Measurements from ENCODE around the gene ITPR2. TPM values are rescaled to one million over a fixed set of nuclear protein-coding genes. Genes with fewer than 3 reads are reported as not detected.
"Not testable (repeated sequence)": the region's sequence is repeated elsewhere in the genome, so short reads cannot be mapped to it uniquely, and the experiment has no call there.

The ITPR2 gene
- total RNA-seq, 1 donor: 77.7 TPM

DNA sequence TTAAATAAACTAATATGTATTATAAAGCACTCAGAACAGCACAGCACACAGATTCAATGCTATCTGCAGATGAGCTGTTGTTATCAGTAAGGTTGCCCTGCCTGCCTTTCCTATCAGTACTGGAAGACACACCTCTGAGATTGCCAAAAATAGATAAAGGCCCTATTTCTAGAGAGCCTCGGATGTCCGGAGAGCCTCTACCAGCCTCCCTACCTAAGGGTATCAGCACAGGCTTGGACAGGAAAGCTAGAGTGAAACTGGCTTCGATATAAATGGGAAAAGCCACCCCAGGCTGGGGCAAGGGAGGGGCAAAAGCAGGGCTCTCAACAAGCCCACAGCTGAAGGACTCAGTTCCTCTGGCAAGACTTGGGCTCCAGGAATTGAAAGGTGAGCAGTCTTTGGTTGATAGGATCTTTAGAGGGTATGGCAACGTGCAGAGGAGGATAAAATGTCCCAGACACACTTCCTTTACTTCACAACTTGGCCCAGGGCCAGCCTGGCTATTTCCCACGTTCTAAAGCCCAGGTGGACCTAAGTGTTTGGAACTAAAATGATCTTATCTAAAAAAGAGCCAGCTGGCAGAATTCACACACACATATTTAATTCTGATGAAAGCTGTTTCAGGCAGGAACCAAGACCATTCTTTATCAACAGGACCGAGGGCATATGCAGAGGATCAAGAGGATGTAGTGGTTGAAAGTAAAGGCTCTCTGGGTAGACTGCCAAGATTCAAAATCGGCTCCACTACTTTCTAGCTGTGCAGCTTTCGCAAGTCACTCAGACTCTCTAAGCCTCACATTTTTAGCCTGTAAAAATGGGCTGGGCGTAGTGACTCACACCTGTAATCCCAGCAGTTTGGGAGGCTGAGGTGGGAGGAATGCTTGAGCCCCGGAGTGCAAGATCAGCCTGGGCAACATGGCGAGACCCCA is 37.8 kb upstream of the ITPR2 start:
- DNase-seq (ENCODE audit: low read depth): peak; percentile 95
- TF ChIP-seq, protein P1, sequence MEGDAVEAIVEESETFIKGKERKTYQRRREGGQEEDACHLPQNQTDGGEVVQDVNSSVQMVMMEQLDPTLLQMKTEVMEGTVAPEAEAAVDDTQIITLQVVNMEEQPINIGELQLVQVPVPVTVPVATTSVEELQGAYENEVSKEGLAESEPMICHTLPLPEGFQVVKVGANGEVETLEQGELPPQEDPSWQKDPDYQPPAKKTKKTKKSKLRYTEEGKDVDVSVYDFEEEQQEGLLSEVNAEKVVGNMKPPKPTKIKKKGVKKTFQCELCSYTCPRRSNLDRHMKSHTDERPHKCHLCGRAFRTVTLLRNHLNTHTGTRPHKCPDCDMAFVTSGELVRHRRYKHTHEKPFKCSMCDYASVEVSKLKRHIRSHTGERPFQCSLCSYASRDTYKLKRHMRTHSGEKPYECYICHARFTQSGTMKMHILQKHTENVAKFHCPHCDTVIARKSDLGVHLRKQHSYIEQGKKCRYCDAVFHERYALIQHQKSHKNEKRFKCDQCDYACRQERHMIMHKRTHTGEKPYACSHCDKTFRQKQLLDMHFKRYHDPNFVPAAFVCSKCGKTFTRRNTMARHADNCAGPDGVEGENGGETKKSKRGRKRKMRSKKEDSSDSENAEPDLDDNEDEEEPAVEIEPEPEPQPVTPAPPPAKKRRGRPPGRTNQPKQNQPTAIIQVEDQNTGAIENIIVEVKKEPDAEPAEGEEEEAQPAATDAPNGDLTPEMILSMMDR (IDR thresholded peaks at IDR 0.05; ENCODE audit: insufficient read depth, low read depth, low read length): no peak
- peak overlapping the region; percentile 9 for H3K4me3 ChIP-seq (ENCODE audit: low read depth, low read length)

DNA sequence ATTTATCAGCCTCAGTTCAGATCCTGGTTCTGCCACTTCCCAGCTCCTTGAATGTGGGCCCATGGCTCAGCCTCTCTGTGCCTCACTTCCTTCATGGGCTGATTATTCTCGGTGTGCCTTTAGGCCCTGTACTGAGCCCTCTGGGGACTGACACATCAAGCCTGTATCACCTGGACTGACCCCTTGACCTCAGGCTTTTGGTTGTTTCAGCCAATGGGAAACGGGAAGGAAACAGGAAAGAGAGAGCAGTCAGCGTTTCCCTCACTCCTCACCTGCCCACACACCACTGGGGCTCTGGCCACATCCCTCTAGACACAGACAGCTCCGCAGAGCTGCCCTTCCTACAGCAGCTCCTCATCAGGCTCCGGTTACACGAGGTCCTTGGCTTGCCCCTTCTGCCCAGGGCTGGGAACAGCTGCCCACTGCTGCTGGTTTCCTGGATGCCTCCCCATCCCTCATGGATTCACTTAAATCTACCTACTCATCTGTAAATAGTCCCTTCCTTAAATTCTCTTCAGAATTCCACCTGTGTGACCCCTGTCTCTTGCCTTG is 37.0 kb upstream of the ITPR2 start:
- TF ChIP-seq, protein P1 (IDR thresholded peaks at IDR 0.05; ENCODE audit: insufficient read depth, low read depth, low read length): no peak
- no peak for DNase-seq (ENCODE audit: low read depth)

DNA sequence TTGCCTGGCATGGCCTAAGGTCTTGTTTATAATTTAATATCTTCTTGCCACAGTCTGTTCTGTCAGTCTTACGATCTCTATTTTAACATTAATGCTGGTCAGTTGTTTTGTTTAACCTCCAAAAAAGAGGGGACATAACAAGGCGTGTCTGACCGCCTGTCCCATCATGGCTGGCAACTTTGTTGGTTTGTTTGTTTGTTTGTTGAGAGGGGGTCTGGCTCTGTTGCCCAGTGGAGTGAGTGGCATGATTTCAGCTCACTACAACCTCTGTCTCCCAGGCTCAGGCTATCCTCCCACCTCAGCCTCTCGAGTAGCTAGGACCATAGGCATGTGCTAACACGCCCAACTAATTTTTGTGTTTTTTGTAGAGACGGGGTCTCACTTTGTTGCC is 36.1 kb upstream of the ITPR2 start:
- TF ChIP-seq, protein P1 (IDR thresholded peaks at IDR 0.05; ENCODE audit: insufficient read depth, low read depth, low read length): no peak
- no peak overlapping the region for H3K4me3 ChIP-seq (ENCODE audit: low read depth, low read length)
- no peak for DNase-seq (ENCODE audit: low read depth)

More for the DNA sequence above, 37.0 kb upstream of the ITPR2 start:
- no peak overlapping the region for H3K4me3 ChIP-seq (ENCODE audit: low read depth, low read length)

DNA sequence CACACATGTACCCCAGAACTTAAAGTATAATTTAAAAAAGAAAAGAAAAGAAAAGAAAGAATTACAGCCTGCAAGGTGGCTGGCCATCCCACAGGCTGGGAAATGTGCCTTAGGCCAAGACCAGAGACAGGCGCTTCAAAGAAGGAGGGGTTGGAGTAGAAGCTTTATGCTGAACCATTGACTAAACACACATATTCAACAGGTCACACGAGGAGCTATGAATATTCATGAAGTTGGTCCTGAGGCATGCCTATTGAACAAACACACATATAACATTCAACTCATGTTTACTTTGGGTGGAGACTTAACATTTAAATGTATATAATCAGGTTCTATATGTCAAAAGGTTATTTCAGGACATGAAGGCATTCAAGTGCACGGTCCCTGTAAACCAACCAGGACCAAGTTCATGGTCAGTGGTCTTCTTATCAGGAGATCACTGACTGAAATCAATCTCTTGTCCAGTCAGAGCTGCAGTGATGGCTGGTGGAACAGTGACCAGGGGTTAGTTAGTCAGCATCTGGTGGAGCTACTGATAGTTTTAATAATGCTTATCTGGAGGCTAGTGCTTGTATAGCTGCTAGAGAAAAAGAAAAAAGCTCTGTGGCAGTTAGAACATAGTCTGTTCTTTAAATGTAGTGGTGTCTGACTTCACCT is 35.6 kb upstream of the ITPR2 start:
- H3K4me3 ChIP-seq (ENCODE audit: low read depth, low read length): no peak overlapping the region
- no peak for DNase-seq (ENCODE audit: low read depth)
- TF ChIP-seq, protein P1 (IDR thresholded peaks at IDR 0.05; ENCODE audit: insufficient read depth, low read depth, low read length): no peak

DNA sequence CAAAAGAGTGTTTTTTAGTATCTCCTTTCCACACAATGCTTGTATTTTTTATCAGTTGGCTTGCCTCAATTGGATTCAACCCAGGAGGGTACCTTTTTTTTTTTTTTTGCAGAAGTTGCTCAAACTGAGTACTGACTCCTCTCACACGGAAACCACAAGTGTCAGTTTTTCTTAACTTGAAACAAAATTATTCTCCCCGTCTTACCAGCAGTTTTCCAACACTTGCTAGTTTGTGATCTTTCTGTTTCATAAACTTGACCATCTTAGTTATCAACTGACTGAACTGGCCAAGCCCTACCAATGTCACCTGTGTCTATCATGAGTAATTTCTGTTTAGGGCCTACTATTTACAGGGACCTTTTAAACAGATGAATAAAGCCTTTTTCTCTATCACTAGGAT is 34.1 kb upstream of the ITPR2 start:
- DNase-seq (ENCODE audit: low read depth): no peak
- no peak overlapping the region for H3K4me3 ChIP-seq (ENCODE audit: low read depth, low read length)
- TF ChIP-seq, protein P1 (IDR thresholded peaks at IDR 0.05; ENCODE audit: insufficient read depth, low read depth, low read length): no peak

DNA sequence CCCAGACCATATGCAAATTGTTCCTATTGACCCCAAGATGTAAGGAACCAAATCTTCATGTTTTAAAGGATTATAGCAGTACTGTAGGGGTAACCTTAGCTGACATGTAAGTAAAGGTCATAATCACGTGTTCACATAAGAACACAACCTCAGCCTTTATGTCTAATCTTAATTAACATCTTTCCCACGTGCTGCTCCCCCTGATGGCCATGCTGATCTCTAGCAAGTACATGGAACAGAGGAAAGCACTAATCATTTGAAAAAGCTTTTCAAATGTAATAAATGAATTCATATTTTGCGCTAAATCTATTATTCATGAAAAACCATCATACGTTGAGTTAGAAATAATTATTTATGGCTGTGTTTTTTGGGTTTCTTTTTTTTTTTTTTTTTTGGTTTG is 30.5 kb upstream of the ITPR2 start:
- H3K4me3 ChIP-seq (ENCODE audit: low read depth, low read length): no peak overlapping the region
- peak; percentile 33 for DNase-seq (ENCODE audit: low read depth)
- TF ChIP-seq, protein P1 (IDR thresholded peaks at IDR 0.05; ENCODE audit: insufficient read depth, low read depth, low read length): peak; percentile 58

DNA sequence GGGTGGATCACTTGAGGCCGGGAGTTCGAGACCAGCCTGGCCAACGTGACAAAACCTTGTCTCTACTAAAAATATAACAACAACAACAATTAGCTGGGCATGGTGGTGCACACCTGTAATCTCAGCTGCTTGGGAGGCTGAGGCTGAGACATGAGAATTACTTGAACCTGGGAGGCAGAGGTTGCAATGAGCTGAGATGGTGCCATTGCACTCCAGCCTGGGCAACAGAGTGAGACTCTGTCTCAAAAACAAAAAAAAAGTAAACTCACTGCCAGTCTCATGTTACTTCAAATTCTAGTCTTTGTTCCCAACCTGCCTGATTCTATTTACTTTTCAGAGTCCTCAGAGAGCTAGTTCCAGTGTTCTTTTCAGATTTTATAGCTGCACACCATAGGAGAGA is 29.8 kb upstream of the ITPR2 start:
- not testable (repeated sequence) for H3K4me3 ChIP-seq (ENCODE audit: low read depth, low read length); DNase-seq (ENCODE audit: low read depth)

Data from fibroblast of villous mesenchyme (primary cell).